Activated CD4-positive, alpha-beta T cell treated with anti-CD3 and anti-CD28 coated beads for 1 hour (primary cell): ENCODE data around the gene MCC.

Source experiments
- DNase-seq: peaks from one replicate; pipeline ENCODE4 v3.0.0-alpha.2; 2020

The MCC gene

GRCh38 chr5:113166852-113167366, 321.3 kb downstream of the MCC start:
- DNase-seq, result no peak

GRCh38 chr5:113166261-113166660, 322.0 kb downstream of the MCC start:
- DNase-seq, result no peak

DNA sequence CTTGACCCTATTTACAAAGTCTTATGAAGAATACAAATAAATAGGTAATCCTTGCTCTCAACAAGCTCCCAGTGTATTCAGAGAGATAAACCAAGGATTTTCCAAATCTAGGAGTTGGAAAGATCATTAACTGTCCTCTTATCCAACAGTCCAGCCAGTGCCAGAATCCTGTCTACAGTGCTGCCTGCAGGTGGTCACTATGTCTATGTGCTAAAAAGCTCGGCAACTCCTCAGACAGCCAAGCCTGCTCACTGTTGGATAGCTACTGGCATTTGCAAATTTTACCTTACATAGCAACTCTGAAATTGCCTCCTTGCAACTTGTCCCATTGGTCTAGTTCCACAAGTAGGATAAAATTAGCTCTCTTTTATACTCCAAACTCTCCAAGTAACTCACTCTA, 324.2 kb downstream of the MCC start:
- no peak for DNase-seq

- DNase-seq, result no peak
These were observed 324.9 kb downstream of the MCC start for GRCh38 chr5:113163328-113163727.

DNA sequence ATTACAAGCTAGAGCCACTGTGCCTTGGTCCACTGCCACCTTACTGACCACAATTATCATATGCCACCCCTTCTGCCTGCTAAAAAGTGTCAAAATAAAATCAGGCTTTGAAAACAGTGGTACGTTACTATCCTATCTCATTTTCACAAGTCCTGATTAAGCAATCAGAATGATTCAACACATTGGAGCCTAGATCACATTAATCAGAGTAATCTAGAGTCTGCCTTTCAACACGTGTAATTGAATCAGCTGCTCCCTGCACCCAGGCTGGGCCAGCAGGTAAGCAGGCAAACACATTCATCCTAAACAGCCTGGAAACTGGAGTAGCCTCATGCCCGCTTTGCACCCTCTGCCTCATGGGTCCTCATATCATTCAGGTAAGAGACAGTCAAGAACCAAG, 325.5 kb downstream of the MCC start:
- no peak for DNase-seq

GRCh38 chr5:113162208-113162607, 326.0 kb downstream of the MCC start:
- no peak for DNase-seq

GRCh38 chr5:113161806-113162205, 326.4 kb downstream of the MCC start:
- DNase-seq, result no peak

DNA sequence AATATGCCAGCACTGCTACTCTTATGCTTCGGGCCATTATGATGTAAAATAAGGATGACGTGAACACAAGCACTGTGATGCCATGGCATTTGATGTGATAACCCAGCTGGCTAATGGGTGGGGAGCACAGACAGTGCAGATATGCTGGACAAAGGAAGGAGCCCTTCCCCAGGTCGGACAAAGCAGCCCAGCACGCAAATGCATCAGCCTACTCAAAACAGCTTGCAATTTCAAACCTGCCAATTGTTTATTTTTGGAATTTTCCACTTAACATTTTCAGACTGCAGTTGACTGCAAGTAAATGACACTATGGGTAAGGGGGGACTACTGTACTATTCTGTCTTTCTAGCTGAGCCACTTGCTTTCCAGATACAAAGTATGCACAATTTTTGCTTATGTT, 330.4 kb downstream of the MCC start:
- DNase-seq, result no peak

DNA sequence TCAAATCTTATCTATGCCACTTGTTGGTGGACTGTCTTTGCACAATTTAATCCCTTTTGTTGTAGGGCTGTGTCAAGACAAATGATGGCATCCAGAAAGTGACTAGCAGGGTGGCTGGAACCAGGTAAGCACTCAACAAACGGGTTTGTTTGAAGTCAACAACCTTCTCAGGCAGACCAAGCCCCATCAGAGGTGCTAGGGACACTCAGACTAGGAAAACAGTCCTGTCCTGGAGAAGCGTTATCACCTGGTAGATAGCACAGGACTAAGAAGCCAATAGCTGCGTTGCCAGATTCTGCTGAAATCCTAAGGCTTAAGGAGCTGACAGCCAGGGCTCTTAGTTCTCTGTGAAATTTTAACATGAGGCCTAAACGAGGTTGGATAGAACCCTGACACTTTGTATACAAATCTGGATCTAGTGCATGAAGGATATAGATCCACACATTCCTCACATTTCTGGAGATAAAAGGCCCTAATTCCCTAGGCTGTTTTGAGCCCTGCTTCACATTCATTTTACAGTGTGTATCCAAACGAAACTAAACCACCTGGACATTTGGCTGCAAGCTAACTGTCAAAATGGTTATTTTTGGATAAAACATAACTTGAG, 331.9 kb downstream of the MCC start:
- no peak for DNase-seq

- DNase-seq, result no peak
These were observed 334.6 kb downstream of the MCC start for GRCh38 chr5:113153512-113154097.

DNA sequence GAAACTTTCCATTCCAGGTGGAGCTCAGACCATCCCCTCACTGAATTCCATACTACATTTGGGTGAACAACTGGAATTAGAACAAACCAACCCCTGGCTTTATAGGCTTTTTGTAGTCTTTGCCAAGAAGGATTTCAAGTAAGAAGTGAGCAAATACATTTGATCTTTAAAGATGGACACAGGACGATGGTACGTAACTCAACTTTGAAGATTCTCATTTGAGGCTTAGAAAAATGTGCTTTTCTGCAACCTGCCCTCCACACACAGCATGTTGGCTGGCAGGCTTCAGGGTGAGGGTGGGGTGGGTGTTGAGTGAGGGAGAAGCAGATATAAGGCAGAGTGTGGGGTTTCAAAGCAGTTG, 335.9 kb downstream of the MCC start:
- no peak for DNase-seq

DNA sequence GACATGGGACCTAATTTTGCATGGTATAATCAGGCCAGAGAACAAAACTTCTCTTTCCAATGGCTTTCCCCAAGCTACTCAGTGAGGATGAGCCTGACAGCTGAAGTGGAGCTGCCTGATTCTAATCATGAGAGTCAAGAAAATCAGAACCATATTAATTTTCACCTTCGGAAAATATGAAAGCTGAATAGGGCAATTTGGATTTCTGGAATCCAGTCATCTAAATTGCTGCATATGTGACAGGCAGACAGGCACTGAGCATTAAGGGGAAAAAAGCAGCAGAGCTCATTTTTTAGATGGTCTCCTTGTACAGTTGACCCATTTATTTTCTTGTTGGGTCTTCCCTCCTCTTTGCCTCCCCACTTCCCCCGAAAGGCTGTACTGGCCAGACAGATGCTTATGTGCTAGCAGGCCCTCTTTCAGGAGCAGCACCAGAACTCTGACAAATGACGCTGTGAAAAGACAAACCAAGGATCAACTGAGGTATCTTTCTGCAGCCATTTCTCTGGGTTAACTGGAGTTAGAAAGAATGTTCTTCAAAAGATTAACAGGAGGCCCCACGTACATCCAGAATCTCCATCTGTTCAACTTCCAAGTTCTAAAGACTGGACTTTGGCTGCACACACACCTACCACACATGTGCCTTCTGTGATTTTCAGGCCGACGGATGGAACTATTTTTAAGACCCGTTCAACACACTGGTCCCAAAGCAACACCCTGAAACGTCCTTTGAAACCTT, 336.4 kb downstream of the MCC start:
- DNase-seq, result no peak

GRCh38 chr5:113150821-113151220, 337.4 kb downstream of the MCC start:
- no peak for DNase-seq

GRCh38 chr5:113150221-113150620, 338.0 kb downstream of the MCC start:
- DNase-seq, result no peak

GRCh38 chr5:113147537-113147936, 340.7 kb downstream of the MCC start:
- DNase-seq, result no peak

DNA sequence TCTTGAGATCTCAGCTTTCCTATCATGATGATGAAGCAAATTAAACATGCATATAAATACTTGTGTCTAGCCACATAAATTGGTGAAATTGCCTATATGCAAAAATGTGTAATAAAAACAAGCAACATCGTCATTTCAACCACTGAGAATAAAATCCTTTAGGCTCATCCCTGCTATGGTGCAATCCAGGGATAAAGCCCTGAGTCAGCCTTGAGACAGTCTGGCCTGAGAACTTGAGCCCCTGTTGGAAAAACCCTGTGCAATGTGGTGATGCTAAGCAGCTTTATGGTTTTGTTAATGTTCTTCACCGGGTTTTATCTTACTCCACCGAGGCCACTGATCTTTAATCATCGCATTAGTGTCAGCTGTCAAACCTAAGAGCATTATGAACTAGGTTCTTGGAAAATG, 341.1 kb downstream of the MCC start:
- no peak for DNase-seq

DNA sequence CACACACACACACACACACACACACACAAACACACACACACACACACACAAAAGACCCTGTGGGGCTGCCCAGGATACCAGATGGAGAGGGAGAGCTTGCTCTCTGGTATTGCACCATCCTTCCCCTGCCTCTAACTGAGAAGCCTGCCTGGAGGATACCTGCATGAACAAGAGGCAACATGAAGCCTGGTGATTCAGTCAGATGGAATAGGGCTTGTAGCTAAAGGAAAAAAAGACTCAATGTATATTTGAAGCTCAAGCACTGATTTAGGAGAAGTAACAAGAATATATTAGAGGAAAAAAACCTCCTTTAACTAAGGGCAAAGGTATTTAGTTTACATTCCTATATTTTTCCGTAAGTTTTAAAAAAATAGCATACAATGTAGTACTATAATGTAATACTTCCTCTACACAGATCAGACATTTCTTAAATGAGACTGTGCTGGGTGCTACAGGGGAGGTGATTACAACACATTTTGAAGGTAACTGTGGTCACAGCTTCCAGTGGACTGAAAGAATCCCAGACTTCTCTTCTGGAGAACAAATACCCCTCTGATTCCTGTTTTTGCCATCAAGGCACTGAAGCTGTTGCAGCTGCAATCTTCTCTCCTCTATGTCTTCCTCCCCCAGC, 342.4 kb downstream of the MCC start:
- DNase-seq, result no peak

GRCh38 chr5:113142186-113142585, 346.1 kb downstream of the MCC start:
- DNase-seq, result no peak

- DNase-seq, result no peak
These were observed 347.2 kb downstream of the MCC start for GRCh38 chr5:113140837-113141671.

DNA sequence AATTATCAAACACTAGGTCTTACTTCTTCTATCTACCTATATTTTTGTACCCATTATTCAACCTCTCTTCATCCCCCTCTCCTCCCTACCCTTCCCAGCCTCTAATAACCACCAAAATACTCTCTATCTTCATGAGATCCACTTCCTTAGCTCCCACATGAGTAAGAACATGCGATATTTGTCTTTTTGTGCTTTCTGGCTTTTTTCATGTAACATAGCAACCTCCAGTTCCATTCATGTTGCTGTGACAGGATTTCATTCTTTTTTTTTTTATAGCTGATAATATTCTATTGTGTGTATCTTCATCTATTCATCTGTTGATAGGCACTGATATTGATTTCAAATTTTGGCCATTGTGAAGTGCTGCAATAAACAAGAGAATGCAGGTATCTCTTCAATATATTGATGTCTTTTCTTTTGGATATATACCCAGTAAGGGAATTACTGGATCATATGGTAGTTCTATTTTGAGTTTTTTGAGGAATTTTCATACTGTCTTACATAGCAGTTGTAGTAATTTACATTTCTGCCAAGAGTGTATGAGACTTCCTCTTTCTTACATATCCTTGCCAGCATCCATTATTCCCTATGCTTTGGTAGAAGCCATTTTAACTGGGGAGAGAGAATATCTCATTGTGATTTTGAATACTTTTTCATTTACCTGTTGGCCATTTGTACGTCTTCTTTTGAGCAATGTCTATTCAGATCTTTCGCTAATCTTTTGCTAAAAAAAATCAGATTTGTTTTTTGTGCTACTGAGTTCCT, 354.9 kb downstream of the MCC start:
- DNase-seq, result no peak

- no peak for DNase-seq
These were observed 355.7 kb downstream of the MCC start for GRCh38 chr5:113132564-113132963.
